SK-N-SH treated with all-trans-retinoic acid at 6 μM for 48 hours (cell line): ENCODE measurements around the gene FAM117A.
A peak's percentile ranks its signal among the peaks of the same experiment; 100 is the strongest.

Source experiments
- ATAC-seq: fragments of 200-7000 bp; cut with Tn5 transposase; 3 replicates; pipeline ENCODE4 v1.9.1; 2020; ENCODE audit warnings: mild to moderate bottlenecking, moderate library complexity
- ARNTL ChIP-seq: fragments of 450-650 bp; formaldehyde crosslinking; IDR thresholded peaks from 2 replicates; pipeline ENCODE4 v1.5.0; 2020; ENCODE audit warnings: low read depth, mild to moderate bottlenecking, moderate library complexity, borderline replicate concordance
- BACH2 ChIP-seq: fragments of 250-450 bp; sonication (Bioruptor Pico); IDR thresholded peaks from 2 replicates; pipeline ENCODE4 v1.9.0; 2021; ENCODE audit warnings: mild to moderate bottlenecking, borderline replicate concordance
- CSDC2 ChIP-seq: fragments of 250-450 bp; sonication (Bioruptor Pico); IDR thresholded peaks from 2 replicates; pipeline ENCODE4 v1.5.0; 2020; ENCODE audit warnings: mild to moderate bottlenecking, moderate library complexity
- ESRRG ChIP-seq: fragments of 250-450 bp; sonication (Bioruptor Pico); IDR thresholded peaks from 2 replicates; pipeline ENCODE4 v1.6.1; 2021; ENCODE audit warnings: mild to moderate bottlenecking
- GLIS3 ChIP-seq: fragments of 250-450 bp; sonication (Bioruptor Pico); IDR thresholded peaks from 2 replicates; pipeline ENCODE4 v1.5.0; 2020; ENCODE audit warnings: mild to moderate bottlenecking, moderate library complexity
- ISL1 ChIP-seq: fragments of 250-450 bp; sonication (Bioruptor Pico); IDR thresholded peaks from 2 replicates; pipeline ENCODE4 v2.1.2; 2022; ENCODE audit warnings: mild to moderate bottlenecking, moderate library complexity
- OSR1 ChIP-seq: fragments of 250-450 bp; sonication (Bioruptor Pico); IDR thresholded peaks from 2 replicates; pipeline ENCODE4 v1.8.0; 2022; ENCODE audit warnings: moderate library complexity, mild to moderate bottlenecking, inconsistent platforms
- PPARA ChIP-seq: fragments of 250-450 bp; sonication (Bioruptor Pico); IDR thresholded peaks from 2 replicates; pipeline ENCODE4 v1.5.0; 2020; ENCODE audit warnings: mild to moderate bottlenecking, borderline replicate concordance
- RARB ChIP-seq: fragments of 250-450 bp; sonication (Bioruptor Pico); IDR thresholded peaks from 2 replicates; pipeline ENCODE4 v1.8.0; 2021; ENCODE audit warnings: mild to moderate bottlenecking, moderate library complexity
- SNAI2 ChIP-seq: fragments of 250-450 bp; sonication (Bioruptor Pico); IDR thresholded peaks from 2 replicates; pipeline ENCODE4 v1.5.0; 2020; ENCODE audit warnings: mild to moderate bottlenecking, moderate library complexity
- TCF4 ChIP-seq: fragments of 250-450 bp; sonication (Bioruptor Pico); IDR thresholded peaks from 2 replicates; pipeline ENCODE4 v1.8.0; 2021; ENCODE audit warnings: mild to moderate bottlenecking, moderate library complexity, borderline replicate concordance
- TOX ChIP-seq: fragments of 250-450 bp; sonication (Bioruptor Pico); IDR thresholded peaks from 2 replicates; pipeline ENCODE4 v1.8.0; 2021; ENCODE audit warnings: mild to moderate bottlenecking, moderate library complexity, borderline replicate concordance
- ZFP3 ChIP-seq: fragments of 250-450 bp; sonication (Bioruptor Pico); IDR thresholded peaks from 2 replicates; pipeline ENCODE4 v1.5.0; 2020; ENCODE audit warnings: mild to moderate bottlenecking, moderate library complexity
- ZFP30 ChIP-seq: fragments of 450-650 bp; formaldehyde crosslinking; IDR thresholded peaks from 2 replicates; pipeline ENCODE4 v1.5.0; 2022; ENCODE audit warnings: mild to moderate bottlenecking, moderate library complexity
- ZNF565 ChIP-seq: fragments of 450-650 bp; formaldehyde crosslinking; conservative IDR thresholded peaks from 2 replicates; pipeline ENCODE4 v1.5.0; 2020; ENCODE audit warnings: low read depth, mild to moderate bottlenecking, moderate library complexity
- ZNF8 ChIP-seq: fragments of 450-650 bp; formaldehyde crosslinking; IDR thresholded peaks from 2 replicates; pipeline ENCODE4 v1.5.0; 2020; ENCODE audit warnings: mild to moderate bottlenecking, moderate library complexity
- TF ChIP-seq, protein P1 (sequence below): fragments of 250-450 bp; sonication (Bioruptor Pico); IDR thresholded peaks from 2 replicates; pipeline ENCODE4 v1.8.0; 2020; ENCODE audit warnings: mild to moderate bottlenecking, moderate library complexity, borderline replicate concordance
- TF ChIP-seq, protein P2 (sequence below): fragments of 250-450 bp; sonication (Bioruptor Pico); IDR thresholded peaks from 2 replicates; pipeline ENCODE4 v1.5.0; 2020; ENCODE audit warnings: mild to moderate bottlenecking, moderate library complexity
- TF ChIP-seq, protein P3 (sequence below): fragments of 250-450 bp; sonication (Bioruptor Pico); IDR thresholded peaks from 2 replicates; pipeline ENCODE4 v1.8.0; 2021; ENCODE audit warnings: low read depth, mild to moderate bottlenecking, moderate library complexity, borderline replicate concordance
- TF ChIP-seq, protein P4 (sequence below): fragments of 250-450 bp; sonication (Bioruptor Pico); IDR thresholded peaks from 2 replicates; pipeline ENCODE4 v1.5.1; 2020; ENCODE audit warnings: low read depth, mild to moderate bottlenecking, moderate library complexity

The FAM117A gene

DNA sequence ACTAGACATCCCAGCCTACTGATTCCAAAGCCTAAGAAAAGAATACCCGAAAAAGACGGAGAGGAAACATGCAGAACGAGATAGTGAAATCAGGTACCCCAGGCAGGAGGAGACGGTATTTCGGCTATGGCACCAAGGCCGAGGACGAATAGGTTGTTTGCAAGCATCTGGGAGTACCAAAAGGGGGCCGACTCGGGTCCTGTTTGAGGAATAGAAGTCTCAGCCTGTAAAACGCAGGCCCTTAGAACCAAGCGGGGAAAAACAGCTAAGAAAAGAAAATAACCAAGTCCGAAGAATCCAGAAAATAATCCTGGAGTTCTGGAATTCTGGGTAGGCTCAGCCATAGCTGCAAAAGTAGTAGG is 56.7 kb downstream of the FAM117A start:
- peak; percentile 2; the same call in 2 of the 3 replicates for ATAC-seq
- no peak for TF ChIP-seq RARB (CRISPR knock-in tag)
- TF ChIP-seq, protein P1, sequence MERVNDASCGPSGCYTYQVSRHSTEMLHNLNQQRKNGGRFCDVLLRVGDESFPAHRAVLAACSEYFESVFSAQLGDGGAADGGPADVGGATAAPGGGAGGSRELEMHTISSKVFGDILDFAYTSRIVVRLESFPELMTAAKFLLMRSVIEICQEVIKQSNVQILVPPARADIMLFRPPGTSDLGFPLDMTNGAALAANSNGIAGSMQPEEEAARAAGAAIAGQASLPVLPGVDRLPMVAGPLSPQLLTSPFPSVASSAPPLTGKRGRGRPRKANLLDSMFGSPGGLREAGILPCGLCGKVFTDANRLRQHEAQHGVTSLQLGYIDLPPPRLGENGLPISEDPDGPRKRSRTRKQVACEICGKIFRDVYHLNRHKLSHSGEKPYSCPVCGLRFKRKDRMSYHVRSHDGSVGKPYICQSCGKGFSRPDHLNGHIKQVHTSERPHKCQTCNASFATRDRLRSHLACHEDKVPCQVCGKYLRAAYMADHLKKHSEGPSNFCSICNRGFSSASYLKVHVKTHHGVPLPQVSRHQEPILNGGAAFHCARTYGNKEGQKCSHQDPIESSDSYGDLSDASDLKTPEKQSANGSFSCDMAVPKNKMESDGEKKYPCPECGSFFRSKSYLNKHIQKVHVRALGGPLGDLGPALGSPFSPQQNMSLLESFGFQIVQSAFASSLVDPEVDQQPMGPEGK (CRISPR knock-in tag), result no peak
- no peak for TF ChIP-seq BACH2 (CRISPR knock-in tag)
- TF ChIP-seq, protein P2, sequence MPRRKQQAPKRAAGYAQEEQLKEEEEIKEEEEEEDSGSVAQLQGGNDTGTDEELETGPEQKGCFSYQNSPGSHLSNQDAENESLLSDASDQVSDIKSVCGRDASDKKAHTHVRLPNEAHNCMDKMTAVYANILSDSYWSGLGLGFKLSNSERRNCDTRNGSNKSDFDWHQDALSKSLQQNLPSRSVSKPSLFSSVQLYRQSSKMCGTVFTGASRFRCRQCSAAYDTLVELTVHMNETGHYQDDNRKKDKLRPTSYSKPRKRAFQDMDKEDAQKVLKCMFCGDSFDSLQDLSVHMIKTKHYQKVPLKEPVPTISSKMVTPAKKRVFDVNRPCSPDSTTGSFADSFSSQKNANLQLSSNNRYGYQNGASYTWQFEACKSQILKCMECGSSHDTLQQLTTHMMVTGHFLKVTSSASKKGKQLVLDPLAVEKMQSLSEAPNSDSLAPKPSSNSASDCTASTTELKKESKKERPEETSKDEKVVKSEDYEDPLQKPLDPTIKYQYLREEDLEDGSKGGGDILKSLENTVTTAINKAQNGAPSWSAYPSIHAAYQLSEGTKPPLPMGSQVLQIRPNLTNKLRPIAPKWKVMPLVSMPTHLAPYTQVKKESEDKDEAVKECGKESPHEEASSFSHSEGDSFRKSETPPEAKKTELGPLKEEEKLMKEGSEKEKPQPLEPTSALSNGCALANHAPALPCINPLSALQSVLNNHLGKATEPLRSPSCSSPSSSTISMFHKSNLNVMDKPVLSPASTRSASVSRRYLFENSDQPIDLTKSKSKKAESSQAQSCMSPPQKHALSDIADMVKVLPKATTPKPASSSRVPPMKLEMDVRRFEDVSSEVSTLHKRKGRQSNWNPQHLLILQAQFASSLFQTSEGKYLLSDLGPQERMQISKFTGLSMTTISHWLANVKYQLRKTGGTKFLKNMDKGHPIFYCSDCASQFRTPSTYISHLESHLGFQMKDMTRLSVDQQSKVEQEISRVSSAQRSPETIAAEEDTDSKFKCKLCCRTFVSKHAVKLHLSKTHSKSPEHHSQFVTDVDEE, result no peak
- no peak for TF ChIP-seq ZFP30 (CRISPR knock-in tag)
- no peak for TF ChIP-seq ZNF8 (CRISPR knock-in tag)
- no peak for TF ChIP-seq CSDC2 (CRISPR knock-in tag)
- no peak for TF ChIP-seq ZFP3 (CRISPR knock-in tag)
- TF ChIP-seq ZNF565 (CRISPR knock-in tag), result no peak
- TF ChIP-seq ARNTL, result no peak
- TF ChIP-seq SNAI2, result no peak
- no peak for TF ChIP-seq ESRRG (CRISPR knock-in tag)
- TF ChIP-seq OSR1 (CRISPR knock-in tag), result no peak
- TF ChIP-seq TOX (CRISPR knock-in tag), result no peak
- no peak for TF ChIP-seq PPARA (CRISPR knock-in tag)
- TF ChIP-seq, protein P3, sequence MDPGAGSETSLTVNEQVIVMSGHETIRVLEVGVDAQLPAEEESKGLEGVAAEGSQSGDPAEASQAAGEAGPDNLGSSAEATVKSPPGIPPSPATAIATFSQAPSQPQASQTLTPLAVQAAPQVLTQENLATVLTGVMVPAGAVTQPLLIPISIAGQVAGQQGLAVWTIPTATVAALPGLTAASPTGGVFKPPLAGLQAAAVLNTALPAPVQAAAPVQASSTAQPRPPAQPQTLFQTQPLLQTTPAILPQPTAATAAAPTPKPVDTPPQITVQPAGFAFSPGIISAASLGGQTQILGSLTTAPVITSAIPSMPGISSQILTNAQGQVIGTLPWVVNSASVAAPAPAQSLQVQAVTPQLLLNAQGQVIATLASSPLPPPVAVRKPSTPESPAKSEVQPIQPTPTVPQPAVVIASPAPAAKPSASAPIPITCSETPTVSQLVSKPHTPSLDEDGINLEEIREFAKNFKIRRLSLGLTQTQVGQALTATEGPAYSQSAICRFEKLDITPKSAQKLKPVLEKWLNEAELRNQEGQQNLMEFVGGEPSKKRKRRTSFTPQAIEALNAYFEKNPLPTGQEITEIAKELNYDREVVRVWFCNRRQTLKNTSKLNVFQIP (CRISPR knock-in tag), result no peak
- TF ChIP-seq ISL1 (CRISPR knock-in tag), result no peak
- no peak for TF ChIP-seq GLIS3 (CRISPR knock-in tag)

DNA sequence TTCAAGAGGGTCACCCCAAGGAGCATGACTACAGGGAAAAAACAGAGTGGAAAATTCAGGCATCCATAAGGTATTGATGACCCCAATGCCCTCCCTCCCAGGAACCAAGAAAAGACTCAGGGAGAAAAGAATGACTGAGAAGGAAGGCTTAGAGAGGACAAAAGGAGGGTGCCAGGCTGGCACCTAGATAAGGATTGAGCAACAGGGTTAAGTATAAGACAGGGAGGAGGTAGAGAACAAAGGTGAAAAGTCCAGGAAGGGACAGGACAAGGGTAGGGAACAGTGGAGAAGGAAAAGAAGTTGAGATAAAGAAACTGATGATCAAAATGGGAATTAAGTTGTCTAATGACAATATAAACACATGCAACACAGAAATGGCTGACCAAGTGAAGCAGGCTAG is 58.7 kb downstream of the FAM117A start:
- no peak for ATAC-seq
- no peak for TF ChIP-seq TCF4
- no peak for TF ChIP-seq ZFP3 (CRISPR knock-in tag)

DNA sequence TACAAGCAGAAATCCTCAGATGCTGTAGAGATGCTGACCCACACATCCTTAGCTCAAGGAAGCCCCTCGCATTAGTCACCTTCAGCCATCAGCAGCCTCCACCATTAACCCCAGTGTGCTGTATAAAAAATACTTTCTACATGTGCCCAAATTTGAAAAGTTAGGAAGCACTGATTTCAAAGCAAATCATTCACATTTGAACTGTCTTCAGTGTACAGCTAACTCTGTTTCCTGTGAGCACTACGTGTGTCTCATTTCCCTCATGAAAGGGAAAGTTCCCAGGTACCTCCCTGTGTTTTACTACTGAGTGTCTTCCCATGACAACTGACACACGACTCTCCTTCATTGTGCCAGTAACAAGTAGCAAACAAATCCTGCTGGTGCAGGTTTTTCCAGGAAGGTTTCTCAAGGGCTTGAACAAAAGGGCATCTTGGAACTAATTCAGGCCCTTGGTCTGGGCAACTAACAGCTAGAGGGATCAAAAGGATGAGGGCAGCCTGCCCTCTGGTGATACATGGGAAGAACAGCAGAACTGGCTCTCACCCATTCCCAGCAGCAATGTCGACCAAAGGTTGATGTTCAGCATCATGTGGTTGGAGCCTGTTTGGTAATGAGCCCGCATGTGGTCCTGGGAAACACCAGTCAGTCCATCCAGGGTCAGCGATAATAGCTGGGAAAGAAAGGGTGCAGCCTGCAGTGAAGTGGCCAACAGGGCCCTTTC is 60.2 kb downstream of the FAM117A start:
- TF ChIP-seq ZNF565 (CRISPR knock-in tag) (no peak), ZFP30 (CRISPR knock-in tag) (no peak), PPARA (CRISPR knock-in tag) (no peak), GLIS3 (CRISPR knock-in tag) (no peak)
- no peak for ATAC-seq

DNA sequence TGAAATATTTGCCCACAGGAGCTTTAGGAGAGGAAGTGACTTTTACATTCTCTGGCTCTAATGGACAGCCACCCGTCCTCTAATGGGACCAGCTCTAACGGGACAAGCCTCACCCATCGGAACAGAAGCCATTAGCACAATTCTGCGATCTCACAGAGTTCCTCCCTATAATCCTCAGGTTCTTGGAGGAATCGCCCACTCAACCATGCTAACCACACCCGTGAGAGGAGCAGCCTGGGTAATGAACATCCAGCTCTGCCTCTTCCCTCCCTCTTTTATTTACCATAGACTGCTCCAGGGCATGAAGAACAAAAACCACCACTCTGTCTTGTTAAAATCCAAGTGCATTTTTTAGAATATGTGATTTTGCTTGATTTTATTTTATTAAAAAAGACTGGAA is 63.0 kb downstream of the FAM117A start:
- no peak for ATAC-seq
- TF ChIP-seq ZNF565 (CRISPR knock-in tag), result no peak
- no peak for TF ChIP-seq BACH2 (CRISPR knock-in tag)
- TF ChIP-seq, protein P2, result no peak
- no peak for TF ChIP-seq ESRRG (CRISPR knock-in tag)
- no peak for TF ChIP-seq ZNF8 (CRISPR knock-in tag)
- no peak for TF ChIP-seq CSDC2 (CRISPR knock-in tag)
- TF ChIP-seq OSR1 (CRISPR knock-in tag), result no peak
- no peak for TF ChIP-seq GLIS3 (CRISPR knock-in tag)
- TF ChIP-seq SNAI2, result no peak
- no peak for TF ChIP-seq TOX (CRISPR knock-in tag)
- TF ChIP-seq, protein P4, sequence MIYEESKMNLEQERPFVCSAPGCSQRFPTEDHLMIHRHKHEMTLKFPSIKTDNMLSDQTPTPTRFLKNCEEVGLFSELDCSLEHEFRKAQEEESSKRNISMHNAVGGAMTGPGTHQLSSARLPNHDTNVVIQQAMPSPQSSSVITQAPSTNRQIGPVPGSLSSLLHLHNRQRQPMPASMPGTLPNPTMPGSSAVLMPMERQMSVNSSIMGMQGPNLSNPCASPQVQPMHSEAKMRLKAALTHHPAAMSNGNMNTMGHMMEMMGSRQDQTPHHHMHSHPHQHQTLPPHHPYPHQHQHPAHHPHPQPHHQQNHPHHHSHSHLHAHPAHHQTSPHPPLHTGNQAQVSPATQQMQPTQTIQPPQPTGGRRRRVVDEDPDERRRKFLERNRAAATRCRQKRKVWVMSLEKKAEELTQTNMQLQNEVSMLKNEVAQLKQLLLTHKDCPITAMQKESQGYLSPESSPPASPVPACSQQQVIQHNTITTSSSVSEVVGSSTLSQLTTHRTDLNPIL (CRISPR knock-in tag), result no peak
